ENCODE data around the gene BMP5.
"Not testable (repeated sequence)": the region's sequence is repeated elsewhere in the genome, so short reads cannot be mapped to it uniquely, and the experiment has no call there.

- not testable (repeated sequence) for TF ChIP-seq CTCF (IDR thresholded peaks at IDR 0.05; ENCODE audit: low read depth, low read length, poor library complexity, severe bottlenecking); EZH2phosphoT487 (IDR thresholded peaks at IDR 0.05; ENCODE audit: borderline replicate concordance, low read length)
Measured at GRCh38 chr6:55909911-55910310, 34.5 kb upstream of the BMP5 start.
